ENCODE data around the gene ZBED4. TPM values are rescaled to one million over a fixed set of nuclear protein-coding genes. Genes with fewer than 3 reads are reported as not detected.

ZBED4 gene
- total and polyA plus RNA-seq, 2 of the 13 experiments (the other 11 are each of a cell fraction or from before 2014, with no cell fraction given) = 5.4 to 9.6 TPM

DNA sequence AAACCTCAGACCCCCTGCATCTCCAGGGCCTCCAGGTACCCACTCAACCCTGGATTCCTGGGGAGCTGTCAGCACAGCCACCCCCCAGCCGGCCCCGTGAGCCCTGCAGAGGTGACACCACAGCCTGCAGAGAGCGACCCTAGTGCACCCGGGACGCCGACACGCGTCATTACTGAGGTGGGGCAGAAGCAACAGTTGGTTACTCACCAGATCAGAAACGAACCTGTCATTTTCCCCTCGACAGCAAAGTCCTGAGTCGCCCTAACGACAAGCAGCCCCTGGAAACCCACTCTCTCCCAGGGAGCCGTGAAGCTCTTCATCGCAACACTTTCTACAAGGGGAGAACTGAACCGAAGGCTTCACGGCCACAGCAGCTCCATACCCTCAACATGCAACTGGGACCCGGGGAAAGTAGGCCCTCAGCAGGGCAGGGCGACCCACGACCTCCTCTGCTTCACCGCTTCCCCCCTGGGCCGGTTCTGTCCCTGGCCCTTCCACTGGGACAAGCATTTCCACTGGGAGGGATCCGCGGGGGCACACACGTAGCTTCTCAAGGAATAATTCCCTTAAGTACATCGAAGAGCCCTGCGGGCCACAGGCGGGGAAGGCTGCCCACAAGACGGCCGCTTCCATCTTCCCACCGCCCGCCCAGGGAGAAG, 27.6 kb upstream of the ZBED4 start (continued):
- TF ChIP-seq, protein P1, sequence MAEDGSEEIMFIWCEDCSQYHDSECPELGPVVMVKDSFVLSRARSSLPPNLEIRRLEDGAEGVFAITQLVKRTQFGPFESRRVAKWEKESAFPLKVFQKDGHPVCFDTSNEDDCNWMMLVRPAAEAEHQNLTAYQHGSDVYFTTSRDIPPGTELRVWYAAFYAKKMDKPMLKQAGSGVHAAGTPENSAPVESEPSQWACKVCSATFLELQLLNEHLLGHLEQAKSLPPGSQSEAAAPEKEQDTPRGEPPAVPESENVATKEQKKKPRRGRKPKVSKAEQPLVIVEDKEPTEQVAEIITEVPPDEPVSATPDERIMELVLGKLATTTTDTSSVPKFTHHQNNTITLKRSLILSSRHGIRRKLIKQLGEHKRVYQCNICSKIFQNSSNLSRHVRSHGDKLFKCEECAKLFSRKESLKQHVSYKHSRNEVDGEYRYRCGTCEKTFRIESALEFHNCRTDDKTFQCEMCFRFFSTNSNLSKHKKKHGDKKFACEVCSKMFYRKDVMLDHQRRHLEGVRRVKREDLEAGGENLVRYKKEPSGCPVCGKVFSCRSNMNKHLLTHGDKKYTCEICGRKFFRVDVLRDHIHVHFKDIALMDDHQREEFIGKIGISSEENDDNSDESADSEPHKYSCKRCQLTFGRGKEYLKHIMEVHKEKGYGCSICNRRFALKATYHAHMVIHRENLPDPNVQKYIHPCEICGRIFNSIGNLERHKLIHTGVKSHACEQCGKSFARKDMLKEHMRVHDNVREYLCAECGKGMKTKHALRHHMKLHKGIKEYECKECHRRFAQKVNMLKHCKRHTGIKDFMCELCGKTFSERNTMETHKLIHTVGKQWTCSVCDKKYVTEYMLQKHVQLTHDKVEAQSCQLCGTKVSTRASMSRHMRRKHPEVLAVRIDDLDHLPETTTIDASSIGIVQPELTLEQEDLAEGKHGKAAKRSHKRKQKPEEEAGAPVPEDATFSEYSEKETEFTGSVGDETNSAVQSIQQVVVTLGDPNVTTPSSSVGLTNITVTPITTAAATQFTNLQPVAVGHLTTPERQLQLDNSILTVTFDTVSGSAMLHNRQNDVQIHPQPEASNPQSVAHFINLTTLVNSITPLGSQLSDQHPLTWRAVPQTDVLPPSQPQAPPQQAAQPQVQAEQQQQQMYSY (CRISPR knock-in tag; IDR thresholded peaks at IDR 0.05) = 0 out of 2 replicates have a peak, but pooled peaks have one; percentile 22
- no peak for TF ChIP-seq ZFP1 (CRISPR knock-in tag; IDR thresholded peaks at IDR 0.05)
- no peak for TF ChIP-seq TAF1 (CRISPR knock-in tag; IDR thresholded peaks at IDR 0.05)
- TF ChIP-seq, protein P2, sequence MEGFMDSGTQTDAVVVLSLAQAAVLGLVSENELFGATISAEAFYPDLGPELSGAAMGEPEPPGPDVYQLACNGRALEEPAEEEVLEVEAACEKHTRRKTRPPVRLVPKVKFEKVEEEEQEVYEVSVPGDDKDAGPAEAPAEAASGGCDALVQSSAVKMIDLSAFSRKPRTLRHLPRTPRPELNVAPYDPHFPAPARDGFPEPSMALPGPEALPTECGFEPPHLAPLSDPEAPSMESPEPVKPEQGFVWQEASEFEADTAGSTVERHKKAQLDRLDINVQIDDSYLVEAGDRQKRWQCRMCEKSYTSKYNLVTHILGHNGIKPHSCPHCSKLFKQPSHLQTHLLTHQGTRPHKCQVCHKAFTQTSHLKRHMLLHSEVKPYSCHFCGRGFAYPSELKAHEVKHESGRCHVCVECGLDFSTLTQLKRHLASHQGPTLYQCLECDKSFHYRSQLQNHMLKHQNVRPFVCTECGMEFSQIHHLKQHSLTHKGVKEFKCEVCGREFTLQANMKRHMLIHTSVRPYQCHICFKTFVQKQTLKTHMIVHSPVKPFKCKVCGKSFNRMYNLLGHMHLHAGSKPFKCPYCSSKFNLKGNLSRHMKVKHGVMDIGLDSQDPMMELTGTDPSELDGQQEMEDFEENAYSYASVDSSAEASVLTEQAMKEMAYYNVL (CRISPR knock-in tag; IDR thresholded peaks at IDR 0.05; ENCODE audit: borderline replicate concordance) = no peak
- TF ChIP-seq ZNF670 (CRISPR knock-in tag; IDR thresholded peaks at IDR 0.05; ENCODE audit: borderline replicate concordance) = no peak
- 0 out of 2 replicates have a peak, but pooled peaks have one; percentile 1 for TF ChIP-seq ZSCAN20 (CRISPR knock-in tag; IDR thresholded peaks at IDR 0.05; ENCODE audit: borderline replicate concordance)
- no peak for TF ChIP-seq HNRNPLL (IDR thresholded peaks at IDR 0.05; ENCODE audit: low read depth, low read length, poor library complexity, severe bottlenecking)
- no peak for TF ChIP-seq HOXA5 (CRISPR knock-in tag; IDR thresholded peaks at IDR 0.05)
- no peak for TF ChIP-seq ZNF407 (CRISPR knock-in tag; IDR thresholded peaks at IDR 0.05; ENCODE audit: not compliant biosample characterization)
- TF ChIP-seq RORA (CRISPR knock-in tag; IDR thresholded peaks at IDR 0.05) = no peak
- TF ChIP-seq TCF7L2 (IDR thresholded peaks at IDR 0.05; ENCODE audit: low read depth, low read length) = no peak
- TF ChIP-seq ETV6 (CRISPR knock-in tag; conservative IDR thresholded peaks at IDR 0.05) = no peak
- no peak for TF ChIP-seq ZSCAN21 (CRISPR knock-in tag; IDR thresholded peaks at IDR 0.05; ENCODE audit: borderline replicate concordance)
- no peak for TF ChIP-seq TBX2 (CRISPR knock-in tag; IDR thresholded peaks at IDR 0.05; ENCODE audit: borderline replicate concordance)

Data from HepG2 (cell line).